Measurements from ENCODE around the gene NTRK2. TPM values are rescaled to one million over a fixed set of nuclear protein-coding genes. Genes with fewer than 3 reads are reported as not detected.

Gene NTRK2
- total RNA-seq, 6 donors from 2014 or later, result 0.30 to 16.8 (median 2.6) TPM

GRCh38 chr9:84838879-84839278, 169.3 kb downstream of the NTRK2 start:
- ATAC-seq (ENCODE audit: low FRiP score in 2 of 2) (no peak), DNase-seq (no peak)
- Histone ChIP-seq H3K4me3 (no peak overlapping the region), H3K27ac (no peak overlapping the region), H3K9me3 (no peaks in the 10 kb centered on the region), H3K4me1 (no peaks in the 10 kb centered on the region), H3K27me3 (no peaks in the 10 kb centered on the region), H3K36me3 (no peaks in the 10 kb centered on the region)
- no peak for TF ChIP-seq POLR2A (IDR thresholded peaks at IDR 0.05)
- TF ChIP-seq EP300 (IDR thresholded peaks at IDR 0.05), result no peak
- no peak for TF ChIP-seq POLR2AphosphoS5 (IDR thresholded peaks at IDR 0.05)
- TF ChIP-seq CTCF (IDR thresholded peaks at IDR 0.05), result no peak
- 64 to 74% methylated on average over 1 of the region's 1 CpG for WGBS, 2 donors

- ATAC-seq (ENCODE audit: low FRiP score in 2 of 2) (no peak), DNase-seq (no peak)
- WGBS, 2 donors, result 80 to 86% methylated on average over 8 to 9 of the region's 9 CpGs
- no peaks in the 10 kb centered on the region for H3K4me1 ChIP-seq
- H3K27me3 ChIP-seq, result no peaks in the 10 kb centered on the region
- no peak overlapping the region for H3K4me3 ChIP-seq
- H3K27ac ChIP-seq, result no peak overlapping the region
- no peaks in the 10 kb centered on the region for H3K36me3 ChIP-seq
- no peak for TF ChIP-seq CTCF (IDR thresholded peaks at IDR 0.05)
- no peak for TF ChIP-seq POLR2AphosphoS5 (IDR thresholded peaks at IDR 0.05)
- TF ChIP-seq EP300 (IDR thresholded peaks at IDR 0.05), result no peak
- no peak for TF ChIP-seq POLR2A (IDR thresholded peaks at IDR 0.05)
- H3K9me3 ChIP-seq, result no peaks in the 10 kb centered on the region
These were observed 170.0 kb downstream of the NTRK2 start for GRCh38 chr9:84839541-84839940.

GRCh38 chr9:84841931-84842330, 172.4 kb downstream of the NTRK2 start:
- no peaks in the 10 kb centered on the region for H3K36me3 ChIP-seq
- no peak for ATAC-seq (ENCODE audit: low FRiP score in 2 of 2)
- no peaks in the 10 kb centered on the region for H3K27me3 ChIP-seq
- TF ChIP-seq POLR2AphosphoS5 (IDR thresholded peaks at IDR 0.05) (no peak), POLR2A (IDR thresholded peaks at IDR 0.05) (no peak), EP300 (IDR thresholded peaks at IDR 0.05) (no peak), CTCF (IDR thresholded peaks at IDR 0.05) (no peak)
- no peak overlapping the region for H3K4me3 ChIP-seq
- H3K4me1 ChIP-seq, result no peaks in the 10 kb centered on the region
- no peak overlapping the region for H3K27ac ChIP-seq
- 88 to 91% methylated on average over 5 of the region's 5 CpGs for WGBS, 2 donors
- DNase-seq, result no peak
- no peaks in the 10 kb centered on the region for H3K9me3 ChIP-seq

GRCh38 chr9:84843175-84843824, 173.8 kb downstream of the NTRK2 start:
- ATAC-seq (ENCODE audit: low FRiP score in 2 of 2) (no peak), DNase-seq (no peak)
- H3K4me3 ChIP-seq, result no peak overlapping the region
- no peaks in the 10 kb centered on the region for H3K4me1 ChIP-seq
- TF ChIP-seq POLR2A (IDR thresholded peaks at IDR 0.05) (no peak), EP300 (IDR thresholded peaks at IDR 0.05) (no peak), CTCF (IDR thresholded peaks at IDR 0.05) (no peak), POLR2AphosphoS5 (IDR thresholded peaks at IDR 0.05) (no peak)
- H3K27me3 ChIP-seq, result no peaks in the 10 kb centered on the region
- H3K9me3 ChIP-seq, result no peaks in the 10 kb centered on the region
- no peaks in the 10 kb centered on the region for H3K36me3 ChIP-seq
- H3K27ac ChIP-seq, result no peak overlapping the region
- 85% methylated on average over 5 of the region's 5 CpGs for WGBS, 2 donors

Measured in upper lobe of left lung (tissue), 6 donors.